ENCODE results near the gene CLCA2.

The CLCA2 gene

GRCh38 chr1:86504137-86504479, 80.1 kb downstream of the CLCA2 start:
- H3K9me3 Mint-ChIP-seq = no peaks in the 10 kb centered on the region
- H3K36me3 Mint-ChIP-seq (ENCODE audit: low read depth) = no peaks in the 10 kb centered on the region
- no peak overlapping the region for H3K4me3 Mint-ChIP-seq
- H3K27ac Mint-ChIP-seq = no peak overlapping the region
- H3K27me3 Mint-ChIP-seq (ENCODE audit: low read depth) = peaks cover 17% of the 10 kb centered on the region
- peaks cover 12% of the 10 kb centered on the region for H3K4me1 Mint-ChIP-seq (ENCODE audit: low read depth)

GRCh38 chr1:86504895-86505563, 81.1 kb downstream of the CLCA2 start:
- no peaks in the 10 kb centered on the region for H3K36me3 Mint-ChIP-seq (ENCODE audit: low read depth)
- no peak overlapping the region for H3K27ac Mint-ChIP-seq
- H3K4me1 Mint-ChIP-seq (ENCODE audit: low read depth) = peaks cover 12% of the 10 kb centered on the region
- H3K4me3 Mint-ChIP-seq = no peak overlapping the region
- peaks cover 17% of the 10 kb centered on the region for H3K27me3 Mint-ChIP-seq (ENCODE audit: low read depth)
- H3K9me3 Mint-ChIP-seq = no peaks in the 10 kb centered on the region

- Mint-ChIP-seq H3K4me3 (no peak overlapping the region), H3K4me1 (ENCODE audit: low read depth) (peaks cover 12% of the 10 kb centered on the region), H3K27ac (no peak overlapping the region), H3K36me3 (ENCODE audit: low read depth) (no peaks in the 10 kb centered on the region), H3K27me3 (ENCODE audit: low read depth) (peaks cover 17% of the 10 kb centered on the region), H3K9me3 (no peaks in the 10 kb centered on the region)
Observed at GRCh38 chr1:86505564-86505902, 81.6 kb downstream of the CLCA2 start.
